DOHH2 (cell line): Measurements from ENCODE around the gene CACNG1.

Experiments used
- EZH2phosphoT487 ChIP-seq: fragments of 200-600 bp; sonication (generic); IDR thresholded peaks from 2 replicates; pipeline ENCODE4 v1.6.1; 2017; ENCODE audit warnings: borderline replicate concordance, mild to moderate bottlenecking, antibody characterized with exemption, low read length, moderate library complexity, mixed read lengths
- TF ChIP-seq, protein P1 (sequence below): fragments of 200-600 bp; sonication (generic); IDR thresholded peaks from one replicate; pipeline ENCODE4 v1.5.1; 2014; ENCODE audit warnings: antibody characterized with exemption, mild to moderate bottlenecking, low read depth, low read length; ENCODE audit not compliant: poor library complexity, severe bottlenecking

DNA sequence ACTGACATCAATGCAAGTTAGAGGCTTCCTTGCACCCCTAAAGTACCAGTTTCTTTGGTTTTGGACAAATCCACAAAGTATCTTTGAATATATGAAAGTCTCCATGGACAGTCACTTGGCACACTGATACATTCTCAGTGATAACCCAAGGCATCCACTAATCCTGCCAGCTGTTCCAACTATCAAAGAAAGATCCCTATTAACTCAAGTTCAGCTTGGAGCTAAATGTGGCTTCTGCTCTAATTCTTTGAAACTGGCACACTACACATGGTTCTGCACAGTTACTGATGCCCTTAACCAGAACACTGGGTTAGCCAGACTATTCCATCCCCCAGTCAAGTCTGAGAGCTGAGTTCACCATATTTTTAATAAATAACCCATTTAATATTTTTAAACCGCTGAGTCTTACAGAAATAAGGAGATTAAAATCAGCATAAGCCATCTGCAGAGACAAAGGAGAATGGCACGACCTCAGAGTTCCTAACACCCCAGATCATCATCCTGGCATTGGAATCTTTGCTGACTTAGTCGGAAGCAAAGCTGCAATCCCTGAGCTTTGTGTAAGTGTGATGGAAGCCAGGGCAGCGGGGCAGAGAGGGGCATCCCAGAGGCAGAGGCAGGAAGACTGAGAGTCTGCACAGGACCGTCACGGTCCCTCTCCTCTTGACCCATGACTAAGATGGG lies 6.3 kb downstream of the CACNG1 start:
- TF ChIP-seq, protein P1, sequence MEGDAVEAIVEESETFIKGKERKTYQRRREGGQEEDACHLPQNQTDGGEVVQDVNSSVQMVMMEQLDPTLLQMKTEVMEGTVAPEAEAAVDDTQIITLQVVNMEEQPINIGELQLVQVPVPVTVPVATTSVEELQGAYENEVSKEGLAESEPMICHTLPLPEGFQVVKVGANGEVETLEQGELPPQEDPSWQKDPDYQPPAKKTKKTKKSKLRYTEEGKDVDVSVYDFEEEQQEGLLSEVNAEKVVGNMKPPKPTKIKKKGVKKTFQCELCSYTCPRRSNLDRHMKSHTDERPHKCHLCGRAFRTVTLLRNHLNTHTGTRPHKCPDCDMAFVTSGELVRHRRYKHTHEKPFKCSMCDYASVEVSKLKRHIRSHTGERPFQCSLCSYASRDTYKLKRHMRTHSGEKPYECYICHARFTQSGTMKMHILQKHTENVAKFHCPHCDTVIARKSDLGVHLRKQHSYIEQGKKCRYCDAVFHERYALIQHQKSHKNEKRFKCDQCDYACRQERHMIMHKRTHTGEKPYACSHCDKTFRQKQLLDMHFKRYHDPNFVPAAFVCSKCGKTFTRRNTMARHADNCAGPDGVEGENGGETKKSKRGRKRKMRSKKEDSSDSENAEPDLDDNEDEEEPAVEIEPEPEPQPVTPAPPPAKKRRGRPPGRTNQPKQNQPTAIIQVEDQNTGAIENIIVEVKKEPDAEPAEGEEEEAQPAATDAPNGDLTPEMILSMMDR, result no peak
- no peak for TF ChIP-seq EZH2phosphoT487
